HepG2 (cell line): ENCODE measurements around the gene SLC6A12. TPM values are rescaled to one million over a fixed set of nuclear protein-coding genes. Genes with fewer than 3 reads are reported as not detected.

Experiments
- ARID3A ChIP-seq: IDR thresholded peaks from 2 replicates; pipeline ENCODE4 v1.6.1; 2012; ENCODE audit warnings: low read depth, low read length, improper control_type of control experiment
- ATF7 ChIP-seq, 2 experiments: fragments of 450-650 bp in 1 of 2; sonication (generic) in 1 of 2; formaldehyde crosslinking in 1 of 2; IDR thresholded peaks; 2 replicates each; pipeline versions ENCODE4 v1.4.0 to v1.6.1; 2016 to 2020; ENCODE audit warnings: antibody characterized with exemption in 1 of 2, mild to moderate bottlenecking in 1 of 2, missing genetic modification reagents in 1 of 2
- BCL3 ChIP-seq: sonication (generic); formaldehyde crosslinking; IDR thresholded peaks from 2 replicates; pipeline ENCODE4 v1.5.1; 2020; ENCODE audit warnings: mild to moderate bottlenecking, missing genetic modification reagents, moderate library complexity
- FOXK2 ChIP-seq: fragments of 450-650 bp; IDR thresholded peaks from 2 replicates; pipeline ENCODE4 v1.6.1; 2016
- ISX ChIP-seq: sonication (generic); formaldehyde crosslinking; conservative IDR thresholded peaks from 2 replicates; pipeline ENCODE4 v1.5.0; 2020; ENCODE audit warnings: missing genetic modification reagents
- JARID2 ChIP-seq: sonication (generic); formaldehyde crosslinking; IDR thresholded peaks from 2 replicates; pipeline ENCODE4 v1.8.1; 2023; ENCODE audit warnings: missing genetic modification reagents, inconsistent platforms; ENCODE audit not compliant: insufficient replicate concordance
- LRRFIP1 ChIP-seq: sonication (generic); formaldehyde crosslinking; conservative IDR thresholded peaks from 2 replicates; pipeline ENCODE4 v1.4.0; 2020; ENCODE audit warnings: missing genetic modification reagents
- MBD4 ChIP-seq: IDR thresholded peaks from 2 replicates; pipeline ENCODE4 v1.6.1; 2012; ENCODE audit warnings: low read length, inconsistent platforms, borderline replicate concordance
- MEF2D ChIP-seq: sonication (generic); formaldehyde crosslinking; IDR thresholded peaks from 2 replicates; pipeline ENCODE4 v1.5.1; 2020; ENCODE audit warnings: mild to moderate bottlenecking, missing genetic modification reagents
- MEIS1 ChIP-seq: sonication (generic); formaldehyde crosslinking; IDR thresholded peaks from 2 replicates; pipeline ENCODE4 v1.9.0; 2021; ENCODE audit warnings: mild to moderate bottlenecking, missing genetic modification reagents, moderate library complexity, borderline replicate concordance
- MIER2 ChIP-seq: IDR thresholded peaks from 2 replicates; pipeline ENCODE4 v1.6.1; 2016; ENCODE audit warnings: missing biosample characterization, missing genetic modification reagents
- NCOA1 ChIP-seq: sonication (generic); formaldehyde crosslinking; IDR thresholded peaks from 2 replicates; pipeline ENCODE4 v1.9.0; 2021; ENCODE audit warnings: missing genetic modification reagents
- NFE2L1 ChIP-seq: sonication (generic); formaldehyde crosslinking; IDR thresholded peaks from 2 replicates; pipeline ENCODE4 v1.4.0; 2020; ENCODE audit warnings: missing genetic modification reagents, mild to moderate bottlenecking, borderline replicate concordance
- NRL ChIP-seq: sonication (generic); formaldehyde crosslinking; IDR thresholded peaks from 2 replicates; pipeline ENCODE4 v1.5.0; 2020; ENCODE audit warnings: missing genetic modification reagents, mild to moderate bottlenecking, moderate library complexity, borderline replicate concordance
- PRDM4 ChIP-seq: sonication (generic); formaldehyde crosslinking; IDR thresholded peaks from 2 replicates; pipeline ENCODE4 v1.9.0; 2021; ENCODE audit warnings: missing genetic modification reagents, borderline replicate concordance
- RFX1 ChIP-seq: fragments of 450-650 bp; IDR thresholded peaks from 2 replicates; pipeline ENCODE4 v1.6.1; 2017
- SPEN ChIP-seq: sonication (generic); formaldehyde crosslinking; IDR thresholded peaks from 2 replicates; pipeline ENCODE4 v1.5.1; 2020; ENCODE audit warnings: low read depth, mild to moderate bottlenecking, missing genetic modification reagents
- TBX2 ChIP-seq: sonication (generic); formaldehyde crosslinking; IDR thresholded peaks from 2 replicates; pipeline ENCODE4 v1.5.0; 2020; ENCODE audit warnings: missing genetic modification reagents, mild to moderate bottlenecking, borderline replicate concordance
- ZBTB44 ChIP-seq: sonication (generic); formaldehyde crosslinking; IDR thresholded peaks from 2 replicates; pipeline ENCODE4 v1.4.0; 2020; ENCODE audit warnings: missing genetic modification reagents
- polyA plus RNA-seq, 8 experiments: library from polyadenylated mRNA; depleted of rRNA in 3 of 8; stranded (reverse) in 7 of 8; unstranded in 1 of 8; fragments of >200 nt; fragmentation: Illumina TruSeq in 4 of 8; extraction: Trizol in 4 of 8; gene quantifications; 2 replicates each; pipeline versions ENCODE4 v1.2.1 to v1.2.3, GENCODE V29; 2011 to 2016; ENCODE audit warnings: low read depth in 4 of 8, missing spikeins in 1 of 8, mixed read lengths in 1 of 8; ENCODE audit not compliant: insufficient read depth in 1 of 8
- total RNA-seq, 5 experiments: library from RNA; depleted of rRNA; stranded (reverse); fragments of >200 nt; fragmentation: Illumina TruSeq; extraction: Trizol; gene quantifications; 2 replicates each; pipeline ENCODE4 v1.2.3, GENCODE V29; 2016; ENCODE audit warnings: low read depth in 1 of 5

SLC6A12 gene
- total and polyA plus RNA-seq, 2 of the 13 experiments (the other 11 are each of a cell fraction or from before 2014, with no cell fraction given): 3.7 to 18.8 TPM

- TF ChIP-seq ARID3A (no peak; the same call in 1 of the 2 replicates), PRDM4 (CRISPR knock-in tag) (no peak), FOXK2 (peak; percentile 98), SPEN (CRISPR knock-in tag) (peak; percentile 97), ATF7 (IDR thresholded peaks at IDR 0.05) (peak; percentile 67), ATF7 (CRISPR knock-in tag; IDR thresholded peaks at IDR 0.05) (peak; percentile 97), MIER2 (CRISPR knock-in tag) (peak; percentile 82), BCL3 (CRISPR knock-in tag) (peak; percentile 84), TBX2 (peak; percentile 100), ISX (no peak), NRL (peak; percentile 96), LRRFIP1 (no peak), MEF2D (CRISPR knock-in tag) (peak; percentile 94), MBD4 (peak; percentile 85; the same call in 1 of the 2 replicates), MEIS1 (CRISPR knock-in tag) (peak; percentile 98), RFX1 (no peak), NFE2L1 (no peak), JARID2 (CRISPR knock-in tag) (no peak), NCOA1 (CRISPR knock-in tag) (peak; percentile 95; the same call in 1 of the 2 replicates), ZBTB44 (CRISPR knock-in tag) (no peak)
Observed at GRCh38 chr12:210277-211141, 3.4 kb downstream of the SLC6A12 start (continued).
